HG03025 (cell line): Measurements from ENCODE around the gene SUPT3H.

Source experiments
- ATAC-seq: cut with Tn5 transposase; IDR thresholded peaks from one replicate; pipeline ENCODE4 v1.9.1; 2021; ENCODE audit warnings: mild to moderate bottlenecking, moderate library complexity; ENCODE audit not compliant: unreplicated experiment, low FRiP score

The SUPT3H gene

GRCh38 chr6:45377554-45378333 is at the start of gene SUPT3H:
Gene SUPT3H (minus strand): TSS chr6:45377934.
- ATAC-seq = peak; percentile 91

- no peak for ATAC-seq
These were observed 48.5 kb upstream of the SUPT3H start for GRCh38 chr6:45426251-45426650.

- no peak for ATAC-seq
These were observed 46.7 kb upstream of the SUPT3H start for GRCh38 chr6:45424451-45424861.

GRCh38 chr6:45423824-45424450 is 46.2 kb upstream of the SUPT3H start:
- ATAC-seq = no peak

- ATAC-seq = no peak
These were observed 45.5 kb upstream of the SUPT3H start for GRCh38 chr6:45423111-45423823.

- ATAC-seq = no peak
These were observed 44.9 kb upstream of the SUPT3H start for GRCh38 chr6:45422503-45423110.

- no peak for ATAC-seq
These were observed 44.2 kb upstream of the SUPT3H start for GRCh38 chr6:45421709-45422502.

GRCh38 chr6:45420909-45421708 is 43.4 kb upstream of the SUPT3H start:
- no peak for ATAC-seq

- no peak for ATAC-seq
These were observed 42.6 kb upstream of the SUPT3H start for GRCh38 chr6:45420083-45420908.

- no peak for ATAC-seq
These were observed 41.9 kb upstream of the SUPT3H start for GRCh38 chr6:45419571-45420082.

GRCh38 chr6:45417436-45417835 is 39.7 kb upstream of the SUPT3H start:
- ATAC-seq = no peak

GRCh38 chr6:45416700-45417099 is 39.0 kb upstream of the SUPT3H start:
- no peak for ATAC-seq

GRCh38 chr6:45415788-45416518 is 38.2 kb upstream of the SUPT3H start:
- ATAC-seq = peak; percentile 51

- ATAC-seq = no peak
These were observed 37.6 kb upstream of the SUPT3H start for GRCh38 chr6:45415315-45415714.

- no peak for ATAC-seq
These were observed 34.2 kb upstream of the SUPT3H start for GRCh38 chr6:45411959-45412358.

- no peak for ATAC-seq
These were observed 22.3 kb upstream of the SUPT3H start for GRCh38 chr6:45400021-45400420.

- no peak for ATAC-seq
These were observed 20.5 kb upstream of the SUPT3H start for GRCh38 chr6:45398075-45398813.
